ENCODE results near the gene EIPR1. TPM values are rescaled to one million over a fixed set of nuclear protein-coding genes. Genes with fewer than 3 reads are reported as not detected.

The EIPR1 gene
- polyA plus RNA-seq, 1 donor from 2014 or later, result 138 TPM

GRCh38 chr2:3317277-3317685, 60.3 kb downstream of the EIPR1 start:
- Histone ChIP-seq H3K79me2 (replicated peaks; ENCODE audit: insufficient read depth, low read length) (no peaks in the 10 kb centered on the region), H4K20me1 (ENCODE audit: insufficient read depth) (no peaks in the 10 kb centered on the region), H3K4me2 (ENCODE audit: low read length) (no peak overlapping the region), H3K27ac (ENCODE audit: low read length) (no peak overlapping the region), H3K27me3 (ENCODE audit: insufficient read depth, low read depth, low read length) (no peaks in the 10 kb centered on the region), H3K36me3 (ENCODE audit: insufficient read depth, low read length) (no peaks in the 10 kb centered on the region), H3F3A (ENCODE audit: insufficient read depth, low read length, poor library complexity, severe bottlenecking) (no peaks in the 10 kb centered on the region), H3K9me2 (ENCODE audit: insufficient read depth, low read length) (no peaks in the 10 kb centered on the region), H2AFZ (ENCODE audit: low read depth, low read length) (no peak overlapping the region), H3K9ac (ENCODE audit: low read length) (no peak overlapping the region), H3K9me3 (ENCODE audit: low read length) (no peaks in the 10 kb centered on the region), H3K4me3 (ENCODE audit: low read length) (no peak overlapping the region)
- no peak for TF ChIP-seq REST (IDR thresholded peaks at IDR 0.05; ENCODE audit: borderline replicate concordance)
- no peak for TF ChIP-seq RAD21 (conservative IDR thresholded peaks at IDR 0.05)
- TF ChIP-seq TAF1 (IDR thresholded peaks at IDR 0.05; ENCODE audit: low read depth), result no peak
- no peak for TF ChIP-seq POLR2AphosphoS5 (IDR thresholded peaks at IDR 0.05)
- no peak for TF ChIP-seq EZH2 (IDR thresholded peaks at IDR 0.05; ENCODE audit: borderline replicate concordance, insufficient read depth, low read length, poor library complexity, severe bottlenecking)
- TF ChIP-seq SMC3 (conservative IDR thresholded peaks at IDR 0.05; ENCODE audit: poor library complexity), result no peak
- TF ChIP-seq MXI1 (conservative IDR thresholded peaks at IDR 0.05; ENCODE audit: poor library complexity, severe bottlenecking), result no peak
- TF ChIP-seq EP300 (conservative IDR thresholded peaks at IDR 0.05; ENCODE audit: poor library complexity, severe bottlenecking), result no peak

GRCh38 chr2:3316456-3317276, 61.0 kb downstream of the EIPR1 start:
- H3K4me3 ChIP-seq (ENCODE audit: low read length), result no peak overlapping the region
- no peak overlapping the region for H2AFZ ChIP-seq (ENCODE audit: low read depth, low read length)
- H3K27me3 ChIP-seq (ENCODE audit: insufficient read depth, low read depth, low read length), result no peaks in the 10 kb centered on the region
- no peaks in the 10 kb centered on the region for H3F3A ChIP-seq (ENCODE audit: insufficient read depth, low read length, poor library complexity, severe bottlenecking)
- no peak for TF ChIP-seq REST (IDR thresholded peaks at IDR 0.05; ENCODE audit: borderline replicate concordance)
- no peak for TF ChIP-seq TAF1 (IDR thresholded peaks at IDR 0.05; ENCODE audit: low read depth)
- no peak for TF ChIP-seq EP300 (conservative IDR thresholded peaks at IDR 0.05; ENCODE audit: poor library complexity, severe bottlenecking)
- no peak for TF ChIP-seq MXI1 (conservative IDR thresholded peaks at IDR 0.05; ENCODE audit: poor library complexity, severe bottlenecking)
- no peak for TF ChIP-seq POLR2AphosphoS5 (IDR thresholded peaks at IDR 0.05)
- TF ChIP-seq, protein P1, sequence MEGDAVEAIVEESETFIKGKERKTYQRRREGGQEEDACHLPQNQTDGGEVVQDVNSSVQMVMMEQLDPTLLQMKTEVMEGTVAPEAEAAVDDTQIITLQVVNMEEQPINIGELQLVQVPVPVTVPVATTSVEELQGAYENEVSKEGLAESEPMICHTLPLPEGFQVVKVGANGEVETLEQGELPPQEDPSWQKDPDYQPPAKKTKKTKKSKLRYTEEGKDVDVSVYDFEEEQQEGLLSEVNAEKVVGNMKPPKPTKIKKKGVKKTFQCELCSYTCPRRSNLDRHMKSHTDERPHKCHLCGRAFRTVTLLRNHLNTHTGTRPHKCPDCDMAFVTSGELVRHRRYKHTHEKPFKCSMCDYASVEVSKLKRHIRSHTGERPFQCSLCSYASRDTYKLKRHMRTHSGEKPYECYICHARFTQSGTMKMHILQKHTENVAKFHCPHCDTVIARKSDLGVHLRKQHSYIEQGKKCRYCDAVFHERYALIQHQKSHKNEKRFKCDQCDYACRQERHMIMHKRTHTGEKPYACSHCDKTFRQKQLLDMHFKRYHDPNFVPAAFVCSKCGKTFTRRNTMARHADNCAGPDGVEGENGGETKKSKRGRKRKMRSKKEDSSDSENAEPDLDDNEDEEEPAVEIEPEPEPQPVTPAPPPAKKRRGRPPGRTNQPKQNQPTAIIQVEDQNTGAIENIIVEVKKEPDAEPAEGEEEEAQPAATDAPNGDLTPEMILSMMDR (IDR thresholded peaks at IDR 0.05; ENCODE audit: poor library complexity, severe bottlenecking), result no peak
- TF ChIP-seq SMC3 (conservative IDR thresholded peaks at IDR 0.05; ENCODE audit: poor library complexity), result no peak
- no peak for TF ChIP-seq EZH2 (IDR thresholded peaks at IDR 0.05; ENCODE audit: borderline replicate concordance, insufficient read depth, low read length, poor library complexity, severe bottlenecking)
- TF ChIP-seq RAD21 (conservative IDR thresholded peaks at IDR 0.05), result no peak
- no peak overlapping the region for H3K27ac ChIP-seq (ENCODE audit: low read length)
- no peaks in the 10 kb centered on the region for H3K36me3 ChIP-seq (ENCODE audit: insufficient read depth, low read length)
- no peak overlapping the region for H3K9ac ChIP-seq (ENCODE audit: low read length)
- H3K9me2 ChIP-seq (ENCODE audit: insufficient read depth, low read length), result no peaks in the 10 kb centered on the region
- no peaks in the 10 kb centered on the region for H3K9me3 ChIP-seq (ENCODE audit: low read length)
- no peak overlapping the region for H3K4me2 ChIP-seq (ENCODE audit: low read length)
- no peaks in the 10 kb centered on the region for H3K79me2 ChIP-seq (replicated peaks; ENCODE audit: insufficient read depth, low read length)
- no peaks in the 10 kb centered on the region for H4K20me1 ChIP-seq (ENCODE audit: insufficient read depth)

All from neural cell (in vitro differentiated cells).